NCI-H2196 (cell line): ENCODE results near the gene NEURL4.
"Not testable (repeated sequence)": the region's sequence is repeated elsewhere in the genome, so short reads cannot be mapped to it uniquely, and the experiment has no call there.

Source experiments
- DNase-seq: peaks from one replicate; lab custom pipeline; 2025; ENCODE audit not compliant: unreplicated experiment; lab: John Stamatoyannopoulos, UW

The NEURL4 gene

GRCh38 chr17:7328840-7329373 is at the start of gene NEURL4:
Gene NEURL4 (minus strand): TSS chr17:7329335. CDS start chr17:7329312, 23 bp downstream.
- DNase-seq, result no peak

GRCh38 chr17:7374353-7374752 is 45.2 kb upstream of the NEURL4 start:
- no peak for DNase-seq

GRCh38 chr17:7370853-7371252 is 41.7 kb upstream of the NEURL4 start:
- DNase-seq, result no peak

GRCh38 chr17:7369825-7370224 is 40.7 kb upstream of the NEURL4 start:
- no peak for DNase-seq

GRCh38 chr17:7368599-7368994 is 39.5 kb upstream of the NEURL4 start:
- not testable (repeated sequence) for DNase-seq

GRCh38 chr17:7367918-7368598 is 38.9 kb upstream of the NEURL4 start:
- DNase-seq, result no peak

- no peak for DNase-seq
Observed at GRCh38 chr17:7367083-7367482, 37.9 kb upstream of the NEURL4 start.

- DNase-seq, result not testable (repeated sequence)
Observed at GRCh38 chr17:7365963-7366362, 36.8 kb upstream of the NEURL4 start.

- DNase-seq, result no peak
Observed at GRCh38 chr17:7363311-7363710, 34.2 kb upstream of the NEURL4 start.

- DNase-seq, result no peak
Observed at GRCh38 chr17:7361906-7362305, 32.8 kb upstream of the NEURL4 start.

- DNase-seq, result no peak
Observed at GRCh38 chr17:7357381-7357780, 28.2 kb upstream of the NEURL4 start.

- no peak for DNase-seq
Observed at GRCh38 chr17:7356756-7357155, 27.6 kb upstream of the NEURL4 start.

- peak; percentile 65 for DNase-seq
Observed at GRCh38 chr17:7356072-7356549, 27.0 kb upstream of the NEURL4 start.

GRCh38 chr17:7355573-7355972 is 26.4 kb upstream of the NEURL4 start:
- no peak for DNase-seq

- DNase-seq, result peak; percentile 1
Observed at GRCh38 chr17:7355053-7355452, 25.9 kb upstream of the NEURL4 start, which contains the start of gene TMEM95. Gene TMEM95 (plus strand): TSS chr17:7355156. CDS start chr17:7355205, 49 bp downstream.

- DNase-seq, result no peak
Observed at GRCh38 chr17:7354262-7354843, 25.2 kb upstream of the NEURL4 start.

GRCh38 chr17:7352910-7353635 is 23.9 kb upstream of the NEURL4 start:
- DNase-seq, result no peak

GRCh38 chr17:7352503-7352889 is 23.4 kb upstream of the NEURL4 start:
- DNase-seq, result no peak

GRCh38 chr17:7351665-7352502 is 22.7 kb upstream of the NEURL4 start, which contains the start of gene KCTD11:
Gene KCTD11 (plus strand): TSS chr17:7352162.
- peak; percentile 53 for DNase-seq

GRCh38 chr17:7348478-7349242 is 19.5 kb upstream of the NEURL4 start:
- no peak for DNase-seq
